ENCODE measurements around the gene ANKRD44.

- TF ChIP-seq POLR2A (IDR thresholded peaks at IDR 0.05) (no peak), CTCF (IDR thresholded peaks at IDR 0.05 in 4 of 5, conservative IDR thresholded peaks at IDR 0.05 in 1 of 5) (no peak)
These were observed 108.7 kb downstream of the ANKRD44 start for GRCh38 chr2:197201874-197202273.

All from gastrocnemius medialis (tissue), 4 donors.